HL-60/S4 treated with phorbol 12-myristate 13-acetate at 8.2 ng/mL for 4 days and 3 days (cell line): ENCODE data around the gene SPATA25.
"Not testable (repeated sequence)": the region's sequence is repeated elsewhere in the genome, so short reads cannot be mapped to it uniquely, and the experiment has no call there.

ENCODE experiments used
- in situ Hi-C: fragments of 300-500 bp; cut with MboI; formaldehyde crosslinking; loops from 2 replicates; pipeline ENCODE4 v1.15.0; 2022; ENCODE audit warnings: low sequenced_read_pairs

The SPATA25 gene, protein sequence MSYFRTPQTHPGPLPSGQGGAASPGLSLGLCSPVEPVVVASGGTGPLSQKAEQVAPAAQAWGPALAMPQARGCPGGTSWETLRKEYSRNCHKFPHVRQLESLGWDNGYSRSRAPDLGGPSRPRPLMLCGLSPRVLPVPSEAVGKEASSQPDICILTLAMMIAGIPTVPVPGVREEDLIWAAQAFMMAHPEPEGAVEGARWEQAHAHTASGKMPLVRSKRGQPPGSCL

DNA sequence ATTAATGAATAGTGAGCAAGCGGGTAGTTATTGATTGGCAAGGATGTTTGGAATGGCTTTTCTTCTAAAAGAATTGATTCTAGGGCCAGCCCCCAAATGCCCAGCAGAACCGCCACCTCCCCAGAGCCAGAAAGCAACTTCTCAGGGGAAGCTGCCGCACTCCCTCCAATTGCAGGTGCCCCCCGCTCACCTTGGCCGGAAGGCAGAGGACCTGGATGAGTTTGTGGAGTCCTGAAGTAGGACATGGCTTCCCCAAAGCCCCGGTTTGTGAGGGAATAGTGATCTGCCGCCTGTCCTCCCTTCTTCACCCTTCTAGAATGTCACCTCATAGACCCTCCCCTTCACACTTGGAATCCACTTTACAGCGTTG, at the start of gene SPATA25:
SPATA25 (minus strand) TSS at position 277 of the 370 bp plus-strand sequence; CDS start at position 245, 32 bp downstream.
- in situ Hi-C loops: no loop called here

- in situ Hi-C loops: no loop called here
Measured at GRCh38 chr20:45935416-45936046, 48.1 kb upstream of the SPATA25 start.

- in situ Hi-C loops: no loop called here
Measured at GRCh38 chr20:45934586-45935415, 47.4 kb upstream of the SPATA25 start, which contains the start of gene PCIF1. TSS of gene PCIF1 (plus strand) at chr20:45934683. CDS start at chr20:45939000, 4,317 bp downstream.

- in situ Hi-C loops: no loop called here
Measured at GRCh38 chr20:45934046-45934585, 46.7 kb upstream of the SPATA25 start.

DNA sequence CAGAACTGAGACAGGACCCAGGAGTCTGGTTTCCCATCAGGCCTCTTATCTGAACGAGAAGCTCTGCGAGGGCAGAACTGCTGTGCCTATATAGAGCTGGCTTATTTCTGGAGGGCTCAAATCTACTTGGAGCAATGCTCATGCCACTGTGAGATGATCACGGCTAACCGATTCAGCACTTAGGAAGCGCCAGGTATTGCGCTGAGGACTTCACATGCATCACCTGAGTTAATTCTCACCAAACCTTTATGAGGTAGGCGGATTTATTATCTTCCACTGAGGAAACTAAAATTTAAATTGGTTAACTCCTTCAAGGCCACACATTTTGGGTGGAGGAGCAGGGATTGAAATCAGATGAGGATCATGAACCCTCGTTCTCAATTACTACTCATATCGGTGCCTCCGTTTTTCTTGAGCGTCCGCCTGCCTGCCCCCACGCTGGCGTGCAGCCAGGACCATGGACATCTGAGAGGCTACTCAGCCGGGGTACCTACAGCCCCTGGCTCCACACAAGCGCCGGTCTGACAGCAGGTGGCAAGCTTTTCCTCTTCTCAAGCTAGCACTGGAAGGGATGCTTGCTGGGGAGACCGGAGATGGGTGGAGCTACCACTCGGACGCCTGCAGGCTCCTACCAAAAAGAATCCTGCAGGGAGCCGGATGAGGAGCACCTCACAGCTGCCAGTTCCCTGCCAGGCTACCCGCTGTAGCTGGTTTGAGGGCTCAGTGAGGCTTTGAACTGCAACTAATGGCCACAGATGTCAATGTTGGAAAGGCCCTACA, 46.0 kb upstream of the SPATA25 start:
- in situ Hi-C loops: no loop called here

- in situ Hi-C loops: not testable (repeated sequence)
Measured at GRCh38 chr20:45931680-45932079, 44.3 kb upstream of the SPATA25 start.

DNA sequence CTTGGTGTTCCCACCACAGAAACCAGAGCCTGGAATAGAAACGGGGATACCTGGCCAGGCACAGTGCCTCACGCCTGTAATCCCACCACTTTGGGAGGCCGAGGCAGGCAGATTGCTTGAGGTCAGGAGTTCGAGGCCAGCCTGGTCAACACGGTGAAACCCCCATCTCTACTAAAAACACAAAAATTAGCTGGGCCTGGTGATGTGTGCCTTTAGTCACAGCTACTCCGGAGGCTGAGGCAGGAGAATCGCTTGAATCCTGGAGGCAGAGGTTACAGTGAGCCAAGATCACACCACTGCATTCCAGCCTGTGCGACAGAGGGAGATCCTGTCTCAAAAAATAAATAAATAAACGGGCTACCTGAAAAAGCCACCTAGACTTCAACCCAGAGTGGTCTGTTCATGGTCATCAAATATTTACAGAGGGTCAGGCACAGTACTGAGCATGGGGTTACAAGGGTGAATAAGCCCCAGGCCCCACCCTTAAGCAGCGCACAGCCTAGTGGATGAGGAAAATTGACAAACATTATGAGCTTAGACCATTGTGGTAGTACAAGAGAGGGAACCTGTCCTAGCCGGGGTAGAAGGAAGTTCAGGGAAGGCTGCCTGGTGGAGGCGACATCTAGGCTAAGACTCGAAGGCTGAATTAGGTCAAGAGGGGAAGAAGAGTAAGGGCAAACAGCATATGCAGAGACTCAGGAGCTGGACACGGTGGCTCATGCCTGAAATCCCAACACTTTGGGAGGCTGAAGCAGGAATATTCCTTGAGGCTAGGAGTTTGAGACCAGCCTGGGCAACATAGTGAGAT, 39.9 kb upstream of the SPATA25 start:
- in situ Hi-C loops: no loop called here

DNA sequence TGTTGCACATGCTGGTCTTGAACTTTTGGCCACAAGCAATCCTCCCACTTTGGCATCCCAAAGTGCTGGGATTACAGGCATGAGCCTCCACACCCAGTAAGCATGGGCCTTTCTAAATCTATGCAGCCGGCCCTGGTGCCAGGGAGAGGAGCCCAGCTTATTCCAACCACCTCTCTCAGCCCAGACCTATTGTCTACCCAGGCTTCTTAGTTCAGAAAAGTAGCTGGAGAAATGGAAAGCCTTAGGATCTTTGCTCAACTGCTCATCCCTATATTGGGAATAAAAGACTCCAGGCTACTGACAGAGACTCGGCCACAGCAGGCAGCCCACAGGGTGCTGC, 39.3 kb upstream of the SPATA25 start:
- in situ Hi-C loops: no loop called here

- in situ Hi-C loops: no loop called here
Measured at GRCh38 chr20:45925821-45926506, 38.5 kb upstream of the SPATA25 start.

DNA sequence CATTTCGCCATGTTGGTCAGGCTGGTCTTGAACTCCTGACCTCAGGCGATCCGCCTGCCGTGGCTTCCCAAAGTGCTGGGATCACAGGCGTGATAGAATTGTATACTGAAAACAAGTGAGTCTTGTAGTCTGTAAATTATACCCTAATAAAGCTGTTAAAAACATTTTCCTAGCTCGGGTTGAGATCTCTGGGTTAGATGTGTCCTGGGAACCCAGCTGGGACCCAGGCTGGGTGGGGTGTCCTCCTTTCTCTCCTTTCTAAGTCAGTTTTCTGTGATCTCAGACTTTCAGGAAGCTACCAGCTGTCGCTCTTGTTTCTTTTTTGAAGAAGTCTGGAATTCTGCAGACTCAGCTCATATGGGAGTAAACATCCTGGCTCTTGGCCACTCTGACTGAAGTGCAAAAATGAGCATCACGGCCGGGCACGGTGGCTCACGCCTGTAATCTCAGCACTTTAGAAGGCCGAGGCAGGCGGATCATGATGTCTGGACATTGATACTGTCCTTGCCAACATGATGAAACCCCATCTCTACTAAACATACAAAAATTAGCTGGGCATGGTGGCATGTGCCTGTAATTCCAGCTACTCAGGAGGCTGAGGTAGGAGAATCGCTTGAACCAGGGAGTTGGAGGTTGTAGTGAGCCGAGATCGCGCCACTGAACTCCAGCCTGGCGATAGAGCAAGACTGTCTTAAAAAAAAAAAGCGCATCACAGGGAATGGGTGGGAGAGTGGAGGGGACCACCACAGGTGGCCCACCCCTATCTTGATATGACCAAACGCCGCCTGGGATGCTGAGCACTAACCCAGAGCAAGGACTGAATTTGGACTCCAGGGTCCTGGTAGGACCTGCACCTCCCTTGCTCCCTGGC, 37.2 kb upstream of the SPATA25 start:
- in situ Hi-C loops: no loop called here

DNA sequence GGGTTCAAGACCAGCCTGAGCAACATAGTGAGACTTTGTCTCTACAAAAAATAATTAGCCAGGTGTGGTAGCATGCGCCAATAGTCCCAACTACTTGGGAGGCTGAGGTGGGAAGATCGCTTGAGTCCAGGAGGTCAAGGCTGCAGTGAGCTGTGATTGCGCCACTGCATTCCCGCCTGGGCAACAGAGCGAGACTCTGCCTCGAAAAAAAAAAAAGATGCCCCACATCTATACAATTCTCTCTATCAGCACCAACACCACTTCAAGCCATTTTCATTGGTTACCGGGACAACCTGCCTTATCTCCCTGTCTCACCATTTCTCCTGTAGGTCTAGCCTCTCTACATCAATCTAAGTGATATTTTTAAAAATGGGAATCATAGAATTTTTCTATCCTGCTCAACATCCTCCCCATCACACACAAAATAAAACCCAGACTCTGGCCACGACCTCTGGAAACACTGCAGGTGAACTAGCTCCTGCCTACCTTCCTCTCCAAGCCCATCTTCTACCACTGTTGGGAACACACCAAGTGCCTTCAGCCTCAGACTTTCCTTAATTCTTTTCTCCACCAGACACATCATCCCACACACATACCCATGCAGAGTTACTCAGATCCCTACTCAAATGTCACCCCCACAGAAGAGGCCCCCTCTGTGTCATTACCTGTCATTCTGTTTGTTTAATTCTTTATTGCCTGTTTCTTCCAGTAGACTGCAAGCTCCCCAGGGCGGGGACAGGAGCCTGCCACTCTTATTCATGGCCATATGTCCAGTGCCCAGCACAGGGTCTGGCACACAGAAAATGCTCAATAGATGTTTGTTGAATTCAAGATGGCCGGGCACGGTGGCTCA, 34.1 kb upstream of the SPATA25 start:
- in situ Hi-C loops: no loop called here

GRCh38 chr20:45920462-45921336, 33.3 kb upstream of the SPATA25 start:
- in situ Hi-C loops: no loop called here

GRCh38 chr20:45919542-45920399, 32.3 kb upstream of the SPATA25 start:
- in situ Hi-C loops: no loop called here

- in situ Hi-C loops: no loop called here
Measured at GRCh38 chr20:45918779-45919537, 31.5 kb upstream of the SPATA25 start.

GRCh38 chr20:45918182-45918737, 30.8 kb upstream of the SPATA25 start:
- in situ Hi-C loops: no loop called here
